ENCODE results near the gene HNRNPC.
"Not testable (repeated sequence)": the region's sequence is repeated elsewhere in the genome, so short reads cannot be mapped to it uniquely, and the experiment has no call there.

Gene HNRNPC

GRCh38 chr14:21244544-21244943 is 24.7 kb downstream of the HNRNPC start:
- DNase-seq (ENCODE audit: low read depth, low spot score): no peak

DNA sequence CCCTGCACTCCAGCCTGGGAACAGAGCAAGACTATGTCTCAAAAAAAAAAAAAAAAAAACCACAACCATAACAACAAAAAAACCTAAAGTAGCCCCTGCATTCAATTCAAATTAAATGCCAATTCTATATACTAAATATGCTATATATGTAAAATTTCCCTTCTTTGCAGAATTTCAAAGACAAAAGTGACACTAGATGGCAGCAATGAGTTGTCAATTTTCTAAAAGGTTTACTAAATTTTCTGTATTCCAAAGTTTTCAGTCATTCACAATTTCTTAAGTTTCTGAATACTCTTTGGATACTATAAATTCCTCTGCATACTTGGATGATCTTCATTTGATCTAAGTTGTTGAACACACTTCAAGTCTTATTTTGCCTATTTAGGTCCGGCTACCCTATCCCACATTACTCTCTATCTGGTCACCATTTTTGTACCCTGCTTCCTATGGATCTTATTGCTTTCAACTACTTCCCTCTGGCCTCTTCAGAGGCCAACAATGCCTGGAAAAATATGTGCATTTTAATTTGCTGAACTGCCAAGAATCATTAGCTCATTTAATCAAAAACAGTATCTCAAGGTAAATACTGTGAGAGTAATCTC is 27.9 kb downstream of the HNRNPC start:
- peak; percentile 32 for DNase-seq (ENCODE audit: low read depth, low spot score)

GRCh38 chr14:21240417-21240816 is 28.8 kb downstream of the HNRNPC start:
- no peak for DNase-seq (ENCODE audit: low read depth, low spot score)

DNA sequence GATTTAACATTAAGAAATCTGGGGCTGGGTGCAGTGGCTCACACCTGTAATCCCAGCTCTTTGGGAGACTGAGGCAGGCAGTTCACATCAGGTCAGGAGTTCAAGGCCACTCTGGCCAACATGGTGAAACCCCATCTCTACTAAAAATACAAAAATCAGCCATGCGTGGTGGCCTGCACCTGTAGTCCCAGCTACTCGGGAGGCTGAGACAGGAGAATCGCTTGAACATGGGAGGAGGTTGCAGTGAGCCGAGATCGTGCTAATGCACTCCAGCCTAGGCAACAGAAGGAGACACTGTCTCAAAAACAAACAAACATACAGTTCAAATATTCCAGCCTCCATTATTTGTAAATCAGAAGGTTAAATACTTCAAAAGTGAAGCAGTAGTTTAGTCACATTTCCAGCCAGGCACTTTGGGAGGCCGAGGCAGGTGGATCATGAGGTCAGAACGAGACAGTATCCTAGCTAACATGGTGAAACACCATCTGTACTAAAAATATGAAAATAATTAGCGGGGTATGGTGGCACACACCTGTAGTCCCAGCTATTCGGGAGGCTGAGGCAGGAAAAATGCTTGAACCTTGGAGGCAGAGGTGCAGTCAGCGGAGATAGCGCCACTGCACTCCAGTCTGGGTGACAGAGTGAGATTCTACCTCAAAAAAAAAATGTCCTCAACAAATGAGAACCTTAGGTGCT is 30.3 kb downstream of the HNRNPC start:
- DNase-seq (ENCODE audit: low read depth, low spot score): no peak

DNA sequence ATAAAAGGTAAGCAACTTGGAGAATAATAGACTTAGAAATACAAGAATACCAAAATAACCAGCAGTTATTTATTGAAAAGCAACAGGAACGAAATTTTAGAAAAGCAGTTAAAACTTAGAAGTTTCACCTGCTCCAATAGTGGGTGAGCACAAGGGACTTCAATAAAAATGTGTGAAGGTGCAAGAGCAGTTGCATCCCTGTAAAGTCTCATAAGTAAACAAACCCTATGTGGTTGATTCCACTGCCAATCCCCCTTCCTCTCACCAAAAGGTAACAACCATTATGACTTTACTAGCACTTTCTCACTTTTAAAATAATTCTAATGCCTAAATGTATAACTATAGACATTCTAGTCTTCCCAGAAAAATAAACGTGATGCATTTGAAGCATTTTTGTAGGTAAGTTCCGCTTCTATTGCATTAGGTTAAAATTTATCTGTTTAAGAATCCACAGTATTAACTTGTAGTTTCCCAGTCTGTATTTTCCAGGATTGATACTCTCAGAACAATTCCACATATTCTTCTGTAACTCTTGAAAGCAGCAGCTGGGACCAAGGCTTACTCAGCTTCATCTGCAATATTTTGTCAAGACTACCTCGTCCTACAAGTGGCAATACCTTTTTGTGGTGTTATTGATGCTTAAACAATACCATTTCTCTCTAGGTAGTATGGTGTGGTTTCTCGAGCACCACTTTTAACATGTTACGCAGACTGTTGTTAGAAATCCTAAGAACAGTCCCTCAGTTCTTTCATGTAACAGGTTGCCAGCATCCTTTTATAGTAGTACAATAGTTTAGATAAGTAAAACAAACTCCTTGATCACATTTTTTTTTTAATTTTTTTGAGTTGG is 32.1 kb downstream of the HNRNPC start:
- DNase-seq (ENCODE audit: low read depth, low spot score): no peak

DNA sequence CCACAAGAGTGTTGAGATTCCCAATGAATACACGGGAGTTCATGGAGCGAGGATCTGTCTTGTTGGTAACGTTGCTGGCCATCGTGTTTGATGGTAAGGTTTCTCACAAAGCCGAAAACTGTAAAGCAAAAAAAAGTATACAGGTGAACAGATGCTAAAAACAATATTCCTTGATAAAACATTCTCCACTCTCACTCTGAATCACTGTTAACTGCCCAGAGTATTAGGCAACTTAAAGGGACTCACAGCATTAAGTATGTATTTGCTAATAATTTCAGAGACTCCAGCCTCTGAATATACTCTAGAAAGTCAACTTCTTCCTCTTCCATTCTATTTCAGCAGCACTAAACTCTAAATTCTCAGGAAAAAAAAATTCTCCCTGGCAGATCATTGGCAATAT is 35.1 kb downstream of the HNRNPC start:
- no peak for DNase-seq (ENCODE audit: low read depth, low spot score)

DNA sequence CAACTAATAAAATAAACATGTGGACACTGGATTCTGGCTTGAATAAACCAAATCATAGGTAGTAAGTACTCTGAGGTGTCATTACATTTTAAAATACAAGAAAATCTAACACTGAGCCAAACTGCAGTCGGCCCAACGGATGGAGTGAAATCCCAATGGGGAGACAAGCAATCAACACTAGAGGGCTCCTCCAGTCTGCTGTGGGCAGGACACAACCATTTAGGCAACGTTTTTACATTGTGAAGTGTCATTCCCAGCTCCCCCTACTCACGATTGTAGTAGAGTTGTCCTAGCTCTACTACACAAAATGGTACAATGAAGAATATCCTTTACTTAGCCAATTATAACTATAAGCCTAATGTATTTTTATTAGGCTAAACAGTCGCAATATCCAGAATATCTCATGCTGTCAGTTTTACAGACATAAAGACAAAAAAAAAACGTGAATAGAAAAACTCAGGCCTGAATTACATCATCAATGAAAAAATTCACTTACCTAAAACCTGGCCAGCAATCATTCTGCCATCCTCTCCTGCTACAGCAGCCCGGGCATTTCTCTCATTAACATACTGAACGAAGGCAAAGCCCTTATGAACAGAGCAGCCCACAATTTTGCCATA is 35.7 kb downstream of the HNRNPC start:
- no peak for DNase-seq (ENCODE audit: low read depth, low spot score)

- no peak for DNase-seq (ENCODE audit: low read depth, low spot score)
Observed at GRCh38 chr14:21231020-21231652, 38.1 kb downstream of the HNRNPC start.

GRCh38 chr14:21229821-21230220 is 39.4 kb downstream of the HNRNPC start:
- no peak for DNase-seq (ENCODE audit: low read depth, low spot score)

- no peak for DNase-seq (ENCODE audit: low read depth, low spot score)
Observed at GRCh38 chr14:21227981-21228380, 41.3 kb downstream of the HNRNPC start.

DNA sequence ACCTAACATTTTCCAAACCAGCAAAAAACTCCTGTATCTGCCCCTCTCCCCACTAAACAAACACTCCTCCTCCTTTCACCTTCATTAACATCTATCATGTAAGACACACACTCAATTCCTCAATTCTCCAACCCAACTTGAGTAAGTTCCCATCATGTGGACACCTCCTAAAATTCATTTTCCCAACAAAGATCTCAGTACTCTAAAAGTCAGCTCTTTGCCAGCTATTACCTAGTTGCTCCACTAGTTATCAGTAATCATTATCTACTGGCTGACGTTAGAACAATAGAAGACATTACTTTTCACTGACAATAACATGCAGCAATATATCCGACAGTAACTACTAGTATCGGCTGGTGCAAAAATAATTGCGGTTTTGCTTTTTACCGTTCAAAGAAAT is 42.1 kb downstream of the HNRNPC start:
- no peak for DNase-seq (ENCODE audit: low read depth, low spot score)

DNA sequence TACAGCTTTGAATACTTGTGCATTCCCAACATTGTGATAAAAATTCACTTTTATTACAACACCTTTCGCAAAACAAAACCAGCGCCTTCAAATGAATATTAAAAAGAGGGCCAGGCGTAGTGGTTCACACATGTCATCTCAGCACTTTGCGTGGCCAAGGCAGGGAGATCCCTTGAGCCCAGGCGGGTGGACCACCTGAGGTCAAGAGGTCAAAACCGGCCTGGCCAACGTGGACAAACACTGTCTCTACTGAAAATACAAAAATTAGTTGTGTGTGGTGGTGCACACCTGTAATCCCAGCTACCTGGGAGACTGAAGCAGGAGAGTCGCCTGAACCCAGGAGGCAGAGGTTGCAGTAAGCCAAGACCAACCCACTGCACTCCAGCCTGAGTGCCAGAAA is 42.8 kb downstream of the HNRNPC start:
- no peak for DNase-seq (ENCODE audit: low read depth, low spot score)

DNA sequence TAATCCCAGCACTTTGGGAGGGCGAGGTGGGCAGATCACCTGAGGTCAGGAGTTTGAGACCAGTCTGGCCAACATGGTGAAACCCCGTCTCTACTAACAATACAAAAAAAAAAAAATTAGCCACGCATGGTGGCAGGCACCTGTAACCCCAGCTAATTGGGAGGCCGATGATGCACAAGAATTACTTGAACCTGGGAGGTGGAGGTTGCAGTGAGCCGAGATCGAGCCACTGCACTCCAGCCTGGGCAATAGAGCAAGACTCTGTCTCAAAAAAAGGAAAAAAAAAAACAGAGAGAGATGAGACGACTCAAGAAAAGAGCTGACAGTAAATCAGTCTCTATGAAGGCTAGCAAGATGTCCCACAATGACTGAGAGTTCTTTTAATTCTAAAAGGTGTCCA is 44.1 kb downstream of the HNRNPC start:
- DNase-seq (ENCODE audit: low read depth, low spot score): not testable (repeated sequence)

DNA sequence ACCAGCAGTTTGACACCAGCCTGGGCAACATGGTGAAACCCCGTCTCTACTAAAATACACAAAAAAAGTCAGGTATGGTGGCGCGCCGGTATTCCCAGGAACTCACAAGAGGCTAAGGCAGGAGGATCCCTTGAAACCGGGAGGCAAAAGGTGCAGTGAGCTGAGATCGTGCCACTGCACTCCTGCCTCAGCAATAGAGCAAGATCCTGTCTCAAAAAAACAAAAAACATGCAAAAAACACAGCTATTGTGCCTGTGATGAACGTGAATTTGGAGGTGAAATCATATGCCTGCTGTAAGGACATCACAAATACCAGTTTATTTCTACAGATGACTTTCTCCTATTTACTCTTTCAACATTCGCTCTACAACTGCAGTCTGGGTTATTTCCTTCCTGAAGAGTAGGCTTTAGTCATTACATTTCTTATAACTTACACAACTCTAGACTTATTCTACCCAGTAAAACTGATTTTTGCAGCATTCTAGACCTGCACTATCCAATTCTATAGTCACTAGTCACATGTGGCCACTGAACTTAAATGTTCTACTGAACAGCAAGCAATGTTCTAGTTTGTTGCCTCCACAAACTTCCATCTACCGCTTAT is 48.3 kb downstream of the HNRNPC start:
- DNase-seq (ENCODE audit: low read depth, low spot score): no peak

GRCh38 chr14:21219561-21220111 is 49.6 kb downstream of the HNRNPC start:
- no peak for DNase-seq (ENCODE audit: low read depth, low spot score)

GRCh38 chr14:21219120-21219519 is 50.1 kb downstream of the HNRNPC start:
- no peak for DNase-seq (ENCODE audit: low read depth, low spot score)

DNA sequence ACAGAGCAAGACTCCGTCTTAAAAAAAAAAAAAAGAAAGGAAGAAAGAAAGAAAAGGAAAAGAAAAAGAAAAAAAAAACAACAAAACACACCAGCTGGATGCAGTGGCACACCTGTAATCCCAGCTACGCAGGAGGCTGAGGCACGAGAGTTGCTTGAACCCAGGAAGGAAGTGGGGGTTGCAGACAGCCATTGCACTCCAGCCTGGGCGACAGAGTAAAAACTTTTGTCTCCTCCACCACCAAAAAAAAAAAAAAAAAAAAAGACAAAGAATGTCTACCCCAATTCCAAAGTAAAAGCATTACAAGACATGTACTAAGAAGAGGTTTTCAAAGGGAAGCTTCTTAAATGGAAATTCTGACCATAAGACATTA is 53.4 kb downstream of the HNRNPC start:
- no peak for DNase-seq (ENCODE audit: low read depth, low spot score)

- DNase-seq (ENCODE audit: low read depth, low spot score): no peak
Observed at GRCh38 chr14:21215130-21215878, 53.9 kb downstream of the HNRNPC start.

DNA sequence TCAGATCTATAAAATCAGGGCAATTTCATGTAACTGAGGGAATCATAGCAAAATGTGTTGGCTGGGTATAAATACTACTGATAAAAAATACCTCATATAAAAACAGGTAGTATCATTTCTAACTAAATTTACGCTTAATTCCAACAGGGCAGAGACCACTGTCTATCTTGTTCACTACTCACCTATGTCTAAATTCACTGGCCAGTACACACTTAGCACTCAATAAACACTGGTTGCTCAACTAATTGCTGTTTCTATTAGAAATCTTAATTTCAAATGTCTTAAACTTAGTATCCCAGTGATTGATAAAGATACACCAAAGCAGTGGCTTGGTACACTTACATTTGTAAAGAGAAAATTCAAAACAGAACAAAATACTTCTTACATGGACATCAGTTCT is 55.6 kb downstream of the HNRNPC start:
- DNase-seq (ENCODE audit: low read depth, low spot score): no peak

DNA sequence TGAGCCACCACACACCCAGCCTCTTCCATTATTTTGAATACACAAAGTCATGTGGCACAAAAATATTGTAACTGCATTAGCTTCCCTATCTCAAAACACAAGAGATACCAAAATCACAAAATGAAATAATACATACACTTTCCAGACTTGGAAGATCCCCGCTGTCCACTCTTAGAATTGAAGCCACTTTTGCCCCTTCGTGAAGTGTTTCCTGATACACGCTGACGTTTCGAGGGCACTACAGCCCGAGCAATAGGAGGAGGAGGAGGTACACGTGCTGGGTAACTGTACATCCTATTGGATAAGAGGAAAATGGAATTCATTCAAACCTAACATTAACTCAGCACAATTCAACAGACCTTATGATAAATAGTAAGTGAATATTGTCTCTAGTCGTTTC is 56.4 kb downstream of the HNRNPC start:
- not testable (repeated sequence) for DNase-seq (ENCODE audit: low read depth, low spot score)
